GM21737 (cell line): Measurements from ENCODE around the gene UBE3A.

ENCODE experiments used
- ATAC-seq: cut with Tn5 transposase; IDR thresholded peaks from one replicate; pipeline ENCODE4 v1.9.1; 2021; ENCODE audit warnings: mild to moderate bottlenecking, moderate library complexity; ENCODE audit not compliant: unreplicated experiment

UBE3A gene

GRCh38 chr15:25335279-25335678, 103.5 kb downstream of the UBE3A start:
- ATAC-seq, result no peak

GRCh38 chr15:25333049-25333448, 105.8 kb downstream of the UBE3A start:
- ATAC-seq, result no peak

- no peak for ATAC-seq
Observed at GRCh38 chr15:25332306-25332705, 106.5 kb downstream of the UBE3A start.

- no peak for ATAC-seq
Observed at GRCh38 chr15:25331860-25332259, 107.0 kb downstream of the UBE3A start.

GRCh38 chr15:25331404-25331803, 107.4 kb downstream of the UBE3A start:
- no peak for ATAC-seq

- no peak for ATAC-seq
Observed at GRCh38 chr15:25329696-25330095, 109.1 kb downstream of the UBE3A start.

GRCh38 chr15:25327686-25328085, 111.1 kb downstream of the UBE3A start:
- ATAC-seq, result no peak

- no peak for ATAC-seq
Observed at GRCh38 chr15:25325187-25325586, 113.6 kb downstream of the UBE3A start.

- ATAC-seq, result no peak
Observed at GRCh38 chr15:25323420-25323819, 115.4 kb downstream of the UBE3A start.

GRCh38 chr15:25287823-25288222, 151.0 kb downstream of the UBE3A start:
- ATAC-seq, result no peak
